ENCODE data around the gene AMPD3. TPM values are rescaled to one million over a fixed set of nuclear protein-coding genes. Genes with fewer than 3 reads are reported as not detected.

The AMPD3 gene
- total RNA-seq, 4 donors from 2014 or later: 1.2 to 6.4 (median 6.1) TPM; not detected in 1

- intact Hi-C loops (cut with DNase I; ENCODE audit: low total_unique reads): no loop called here
- DNase-seq: no peak
- no peak for TF ChIP-seq CTCF (IDR thresholded peaks at IDR 0.05)
- Histone ChIP-seq H3K27me3 (no peaks in the 10 kb centered on the region), H3K4me1 (no peaks in the 10 kb centered on the region), H3K4me3 (no peak overlapping the region), H3K27ac (no peak overlapping the region), H3K36me3 (no peaks in the 10 kb centered on the region), H3K9me3 (no peaks in the 10 kb centered on the region)
Observed at GRCh38 chr11:10452211-10452767, 2.8 kb upstream of the AMPD3 start.

- no peak for DNase-seq
- Histone ChIP-seq H3K27ac (no peak overlapping the region), H3K36me3 (no peaks in the 10 kb centered on the region), H3K27me3 (no peaks in the 10 kb centered on the region), H3K4me3 (no peak overlapping the region), H3K9me3 (no peaks in the 10 kb centered on the region), H3K4me1 (no peaks in the 10 kb centered on the region)
- TF ChIP-seq CTCF (IDR thresholded peaks at IDR 0.05): no peak
- no peak for TF ChIP-seq POLR2A (IDR thresholded peaks at IDR 0.05)
- intact Hi-C loops (cut with DNase I; ENCODE audit: low total_unique reads): no loop called here
Observed at GRCh38 chr11:10453261-10453660, 1.8 kb upstream of the AMPD3 start.

GRCh38 chr11:10455637-10456487 is 798 bp downstream of the AMPD3 start:
- TF ChIP-seq CTCF (IDR thresholded peaks at IDR 0.05): no peak
- TF ChIP-seq POLR2A (IDR thresholded peaks at IDR 0.05): no peak
- intact Hi-C loops (cut with DNase I; ENCODE audit: low total_unique reads): no loop called here
- peak; percentile 35 to 64 for DNase-seq
- no peaks in the 10 kb centered on the region for H3K9me3 ChIP-seq
- H3K4me1 ChIP-seq: no peaks in the 10 kb centered on the region
- H3K36me3 ChIP-seq: no peaks in the 10 kb centered on the region
- no peaks in the 10 kb centered on the region for H3K27me3 ChIP-seq
- H3K4me3 ChIP-seq: peak overlapping the region in 1 of 2 donors; percentile 24
- peak overlapping the region; percentile 54 to 88 for H3K27ac ChIP-seq

GRCh38 chr11:10456519-10456918 is 1.5 kb downstream of the AMPD3 start:
- peak overlapping the region in 1 of 2 donors; percentile 24 for H3K4me3 ChIP-seq
- H3K27me3 ChIP-seq: no peaks in the 10 kb centered on the region
- H3K4me1 ChIP-seq: no peaks in the 10 kb centered on the region
- TF ChIP-seq CTCF (IDR thresholded peaks at IDR 0.05): no peak
- no peaks in the 10 kb centered on the region for H3K36me3 ChIP-seq
- peak overlapping the region; percentile 54 to 88 for H3K27ac ChIP-seq
- intact Hi-C loops (cut with DNase I; ENCODE audit: low total_unique reads): no loop called here
- H3K9me3 ChIP-seq: no peaks in the 10 kb centered on the region
- no peak for DNase-seq

GRCh38 chr11:10457901-10458300 is 2.8 kb downstream of the AMPD3 start:
- TF ChIP-seq CTCF (IDR thresholded peaks at IDR 0.05) (no peak), POLR2A (IDR thresholded peaks at IDR 0.05) (no peak)
- H3K4me1 ChIP-seq: no peaks in the 10 kb centered on the region
- no peaks in the 10 kb centered on the region for H3K9me3 ChIP-seq
- H3K4me3 ChIP-seq: no peak overlapping the region
- H3K36me3 ChIP-seq: no peaks in the 10 kb centered on the region
- no peaks in the 10 kb centered on the region for H3K27me3 ChIP-seq
- intact Hi-C loops (cut with DNase I; ENCODE audit: low total_unique reads): no loop called here
- no peak for DNase-seq
- no peak overlapping the region for H3K27ac ChIP-seq

Measured in uterus (tissue), 4 donors.